ENCODE measurements around the gene ECPAS. TPM values are rescaled to one million over a fixed set of nuclear protein-coding genes. Genes with fewer than 3 reads are reported as not detected.

The ECPAS gene
- total and polyA plus RNA-seq, 2 experiments from 2014 or later: 32.1 to 65.6 TPM

GRCh38 chr9:111455638-111456037 is 28.5 kb downstream of the ECPAS start:
- no peaks in the 10 kb centered on the region for H3K36me3 ChIP-seq (replicated peaks; ENCODE audit: insufficient read depth, low read depth)
- H3K9me2 ChIP-seq (replicated peaks; ENCODE audit: insufficient read depth): no peaks in the 10 kb centered on the region
- H3K4me1 ChIP-seq (ENCODE audit: insufficient read depth): peaks cover 8% of the 10 kb centered on the region
- 96% methylated on average over 2 of the region's 2 CpGs for WGBS (ENCODE audit: low lambda C conversion rate, missing lambda C conversion rate)
- no peak for DNase-seq (ENCODE audit: low spot score)
- H4K20me1 ChIP-seq (ENCODE audit: insufficient read depth, poor library complexity, severe bottlenecking): peaks cover 64% of the 10 kb centered on the region
- no peak for TF ChIP-seq EZH2phosphoT487 (IDR thresholded peaks at IDR 0.05; ENCODE audit: low read depth, severe bottlenecking, unreplicated experiment)
- no peak for TF ChIP-seq EZH2 (IDR thresholded peaks at IDR 0.05; ENCODE audit: borderline replicate concordance)
- TF ChIP-seq, protein P1, sequence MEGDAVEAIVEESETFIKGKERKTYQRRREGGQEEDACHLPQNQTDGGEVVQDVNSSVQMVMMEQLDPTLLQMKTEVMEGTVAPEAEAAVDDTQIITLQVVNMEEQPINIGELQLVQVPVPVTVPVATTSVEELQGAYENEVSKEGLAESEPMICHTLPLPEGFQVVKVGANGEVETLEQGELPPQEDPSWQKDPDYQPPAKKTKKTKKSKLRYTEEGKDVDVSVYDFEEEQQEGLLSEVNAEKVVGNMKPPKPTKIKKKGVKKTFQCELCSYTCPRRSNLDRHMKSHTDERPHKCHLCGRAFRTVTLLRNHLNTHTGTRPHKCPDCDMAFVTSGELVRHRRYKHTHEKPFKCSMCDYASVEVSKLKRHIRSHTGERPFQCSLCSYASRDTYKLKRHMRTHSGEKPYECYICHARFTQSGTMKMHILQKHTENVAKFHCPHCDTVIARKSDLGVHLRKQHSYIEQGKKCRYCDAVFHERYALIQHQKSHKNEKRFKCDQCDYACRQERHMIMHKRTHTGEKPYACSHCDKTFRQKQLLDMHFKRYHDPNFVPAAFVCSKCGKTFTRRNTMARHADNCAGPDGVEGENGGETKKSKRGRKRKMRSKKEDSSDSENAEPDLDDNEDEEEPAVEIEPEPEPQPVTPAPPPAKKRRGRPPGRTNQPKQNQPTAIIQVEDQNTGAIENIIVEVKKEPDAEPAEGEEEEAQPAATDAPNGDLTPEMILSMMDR (IDR thresholded peaks at IDR 0.05; ENCODE audit: poor library complexity): no peak
- no peak overlapping the region for H3K4me2 ChIP-seq
- H3K9me3 ChIP-seq (ENCODE audit: low read depth): no peaks in the 10 kb centered on the region
- no peak overlapping the region for H3K27ac ChIP-seq
- no peaks in the 10 kb centered on the region for H3K27me3 ChIP-seq
- no peak overlapping the region for H2AFZ ChIP-seq
- peaks cover 97% of the 10 kb centered on the region for H3K79me2 ChIP-seq
- no peak overlapping the region for H3K4me3 ChIP-seq

GRCh38 chr9:111454751-111455150 is 29.4 kb downstream of the ECPAS start:
- 98% methylated on average over 5 of the region's 5 CpGs for WGBS (ENCODE audit: low lambda C conversion rate, missing lambda C conversion rate)
- no peak for DNase-seq (ENCODE audit: low spot score)

DNA sequence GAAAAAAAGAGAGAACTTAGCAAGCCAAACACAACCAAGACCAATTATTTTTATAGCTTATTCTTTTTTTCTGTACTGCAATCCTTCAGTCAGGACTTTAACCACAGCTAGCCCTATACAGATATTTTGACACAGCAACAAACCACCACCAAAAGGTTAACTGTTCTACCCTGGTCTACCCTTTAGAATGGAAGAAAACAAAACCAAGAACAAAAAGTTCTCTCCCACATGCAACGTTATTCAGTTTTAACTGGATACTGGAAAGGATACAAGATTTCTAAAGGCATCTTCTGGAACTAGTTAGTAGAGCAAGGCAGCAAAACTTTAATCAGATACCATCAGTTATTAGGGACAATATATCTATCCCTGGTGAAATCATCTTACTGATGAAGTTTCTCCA is 32.6 kb downstream of the ECPAS start:
- Histone ChIP-seq H3K4me2 (no peak overlapping the region), H2AFZ (no peak overlapping the region), H3K4me3 (no peak overlapping the region), H3K4me1 (ENCODE audit: insufficient read depth) (peaks cover 8% of the 10 kb centered on the region), H3K27ac (no peak overlapping the region), H3K9me3 (ENCODE audit: low read depth) (no peaks in the 10 kb centered on the region), H3K27me3 (no peaks in the 10 kb centered on the region), H3K36me3 (replicated peaks; ENCODE audit: insufficient read depth, low read depth) (no peaks in the 10 kb centered on the region), H4K20me1 (ENCODE audit: insufficient read depth, poor library complexity, severe bottlenecking) (peaks cover 41% of the 10 kb centered on the region), H3K9me2 (replicated peaks; ENCODE audit: insufficient read depth) (no peaks in the 10 kb centered on the region), H3K79me2 (peaks cover 62% of the 10 kb centered on the region)
- DNase-seq (ENCODE audit: low spot score): no peak
- 85% methylated on average over 1 of the region's 1 CpG for WGBS (ENCODE audit: low lambda C conversion rate, missing lambda C conversion rate)
- TF ChIP-seq EZH2phosphoT487 (IDR thresholded peaks at IDR 0.05; ENCODE audit: low read depth, severe bottlenecking, unreplicated experiment) (no peak), EZH2 (IDR thresholded peaks at IDR 0.05; ENCODE audit: borderline replicate concordance) (no peak)
- TF ChIP-seq, protein P1 (IDR thresholded peaks at IDR 0.05; ENCODE audit: poor library complexity): no peak

More at GRCh38 chr9:111454751-111455150, 29.4 kb downstream of the ECPAS start:
- H3K36me3 ChIP-seq (replicated peaks; ENCODE audit: insufficient read depth, low read depth): no peaks in the 10 kb centered on the region
- peaks cover 91% of the 10 kb centered on the region for H3K79me2 ChIP-seq
- H3K9me3 ChIP-seq (ENCODE audit: low read depth): no peaks in the 10 kb centered on the region
- no peaks in the 10 kb centered on the region for H3K9me2 ChIP-seq (replicated peaks; ENCODE audit: insufficient read depth)
- TF ChIP-seq EZH2phosphoT487 (IDR thresholded peaks at IDR 0.05; ENCODE audit: low read depth, severe bottlenecking, unreplicated experiment) (no peak), EZH2 (IDR thresholded peaks at IDR 0.05; ENCODE audit: borderline replicate concordance) (no peak)
- TF ChIP-seq, protein P1 (IDR thresholded peaks at IDR 0.05; ENCODE audit: poor library complexity): no peak
- H3K27ac ChIP-seq: no peak overlapping the region
- H3K4me3 ChIP-seq: no peak overlapping the region
- peaks cover 8% of the 10 kb centered on the region for H3K4me1 ChIP-seq (ENCODE audit: insufficient read depth)
- H3K4me2 ChIP-seq: no peak overlapping the region
- peaks cover 64% of the 10 kb centered on the region for H4K20me1 ChIP-seq (ENCODE audit: insufficient read depth, poor library complexity, severe bottlenecking)
- H3K27me3 ChIP-seq: no peaks in the 10 kb centered on the region
- no peak overlapping the region for H2AFZ ChIP-seq

- Histone ChIP-seq H3K4me2 (no peak overlapping the region), H3K36me3 (replicated peaks; ENCODE audit: insufficient read depth, low read depth) (no peaks in the 10 kb centered on the region), H3K4me1 (ENCODE audit: insufficient read depth) (peaks cover 8% of the 10 kb centered on the region), H3K9me3 (ENCODE audit: low read depth) (no peaks in the 10 kb centered on the region), H4K20me1 (ENCODE audit: insufficient read depth, poor library complexity, severe bottlenecking) (peaks cover 28% of the 10 kb centered on the region), H3K4me3 (no peak overlapping the region), H3K79me2 (peaks cover 49% of the 10 kb centered on the region), H3K27me3 (no peaks in the 10 kb centered on the region), H2AFZ (no peak overlapping the region), H3K27ac (no peak overlapping the region), H3K9me2 (replicated peaks; ENCODE audit: insufficient read depth) (no peaks in the 10 kb centered on the region)
- no peak for DNase-seq (ENCODE audit: low spot score)
- no peak for TF ChIP-seq EZH2 (IDR thresholded peaks at IDR 0.05; ENCODE audit: borderline replicate concordance)
- WGBS (ENCODE audit: low lambda C conversion rate, missing lambda C conversion rate): 49% methylated on average over 2 of the region's 2 CpGs
Measured at GRCh38 chr9:111450124-111450523, 34.1 kb downstream of the ECPAS start.
